NOMO-1 treated with DMSO at 0.1 percent for 48 hours (cell line): ENCODE measurements around the gene KRT78.

Source experiments
- DNase-seq: peaks from one replicate; lab custom pipeline; 2025; ENCODE audit not compliant: unreplicated experiment; lab: John Stamatoyannopoulos, UW

Gene KRT78

DNA sequence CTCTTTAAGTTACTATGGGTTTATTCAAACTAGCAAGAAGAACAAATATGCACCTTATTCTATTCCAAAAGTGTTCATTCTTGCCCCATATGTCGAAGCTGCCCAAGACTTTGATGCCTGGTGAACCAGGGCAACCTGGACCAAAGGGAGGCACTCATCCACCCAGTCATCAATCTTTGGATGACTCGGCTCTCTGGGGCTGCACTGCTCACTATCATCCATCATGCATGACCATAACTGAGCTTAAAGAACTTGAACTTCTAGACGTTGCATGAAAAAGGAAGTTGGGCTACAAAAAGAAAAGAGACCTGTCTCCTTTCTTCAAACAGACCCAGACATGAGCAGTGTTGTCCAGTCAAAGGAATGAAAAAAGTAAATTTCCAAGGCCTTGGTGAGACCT is 36.0 kb downstream of the KRT78 start:
- no peak for DNase-seq

- DNase-seq: no peak
These were observed 36.8 kb downstream of the KRT78 start for GRCh38 chr12:52812073-52812400.

DNA sequence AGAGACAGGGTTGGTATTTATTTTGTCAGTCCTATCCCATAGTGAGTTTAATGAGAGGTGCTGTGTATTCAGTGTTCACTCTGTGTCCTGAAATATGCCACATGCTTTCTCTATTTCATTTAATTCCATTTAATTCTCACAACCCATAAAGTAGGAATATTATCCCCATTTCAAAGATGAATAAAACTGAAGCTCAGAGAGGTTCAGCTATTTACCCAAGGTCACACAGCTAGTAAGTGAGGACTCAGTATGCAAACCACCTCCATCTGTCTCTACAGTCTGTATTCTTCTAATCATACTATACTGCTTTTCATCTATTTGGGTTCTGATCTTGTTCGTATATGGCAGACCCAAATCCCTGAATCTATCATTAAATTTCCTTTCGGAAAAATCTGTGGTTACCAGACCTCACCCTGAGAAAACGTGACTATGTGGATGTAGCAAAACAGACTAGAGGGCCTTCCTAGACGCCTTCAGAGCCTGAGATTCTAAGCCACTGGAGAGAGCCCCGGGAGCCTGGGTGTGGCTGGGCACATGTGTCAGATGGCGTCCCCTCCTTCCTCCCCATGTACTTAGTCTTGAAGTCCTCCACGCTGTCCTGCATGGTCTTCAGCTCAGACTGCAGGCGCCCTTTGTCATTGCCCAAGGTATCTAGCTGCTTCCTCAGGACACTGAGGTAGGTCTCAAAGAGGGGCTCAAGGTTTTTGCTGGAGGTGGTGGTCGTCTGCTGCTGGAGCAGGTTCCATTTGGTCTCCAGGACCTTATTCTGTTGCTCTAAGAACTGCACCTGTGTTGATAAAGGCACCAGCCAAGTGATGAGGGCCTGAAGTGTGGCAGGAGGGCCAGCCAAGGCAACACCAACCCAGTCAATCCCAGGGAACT is 37.4 kb downstream of the KRT78 start:
- DNase-seq: no peak

GRCh38 chr12:52810554-52810953 is 38.2 kb downstream of the KRT78 start:
- DNase-seq: no peak

DNA sequence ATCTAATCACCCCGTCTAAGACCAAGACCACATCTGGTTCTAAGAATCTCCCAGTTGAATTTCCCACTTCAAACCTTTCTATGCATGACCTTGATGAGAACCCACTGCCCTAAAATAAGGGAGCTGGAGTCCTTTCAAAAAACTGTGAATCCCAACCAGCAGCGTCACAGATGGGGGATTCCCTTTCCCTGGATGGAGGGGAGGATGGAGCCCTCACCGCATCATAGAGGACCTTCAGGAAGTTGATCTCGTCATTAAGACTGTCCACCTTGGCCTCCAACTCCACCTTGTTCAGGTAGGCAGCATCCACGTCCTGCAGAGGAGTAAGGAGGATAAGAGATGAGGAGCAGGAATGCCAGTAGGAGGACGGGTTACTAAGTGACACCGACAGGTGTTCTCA is 39.6 kb downstream of the KRT78 start:
- DNase-seq: no peak

- DNase-seq: no peak
These were observed 40.1 kb downstream of the KRT78 start for GRCh38 chr12:52808573-52809160.

- DNase-seq: no peak
These were observed 41.0 kb downstream of the KRT78 start for GRCh38 chr12:52807544-52808470.

DNA sequence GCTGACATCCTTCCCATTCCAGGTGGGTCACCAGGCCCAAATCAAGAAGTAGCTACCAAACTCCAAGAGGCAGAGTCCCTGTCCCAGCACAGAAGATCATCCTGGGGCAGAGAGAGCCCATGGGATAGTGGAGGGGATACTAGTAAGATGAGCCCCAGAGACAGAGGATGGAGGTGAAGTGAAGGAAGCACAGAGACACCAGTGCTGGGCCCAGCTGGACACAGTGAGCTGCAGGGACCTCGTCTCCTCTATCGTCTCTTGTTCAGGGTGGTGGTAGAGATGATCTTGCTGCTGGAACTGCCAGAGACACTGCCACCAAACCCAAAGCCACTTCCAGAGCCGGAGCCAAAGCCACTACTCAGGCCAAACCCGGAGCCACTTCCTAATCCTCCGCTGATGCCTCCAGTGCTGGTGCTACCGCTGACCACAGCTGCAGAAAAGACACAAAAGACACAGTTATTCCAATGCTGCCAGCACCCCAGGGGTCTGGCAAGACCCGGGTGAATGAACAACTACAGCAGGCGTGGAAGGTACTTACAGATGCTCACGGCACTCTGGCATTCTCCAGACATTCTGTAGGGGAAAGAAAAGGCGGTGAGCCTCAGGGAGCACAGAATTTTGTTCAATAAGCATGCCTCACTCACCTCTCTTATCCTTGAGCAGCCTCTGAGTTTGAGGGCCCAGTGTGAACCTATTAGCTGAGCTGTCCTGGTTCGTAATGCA is 41.8 kb downstream of the KRT78 start:
- DNase-seq: no peak

GRCh38 chr12:52806169-52806811 is 42.5 kb downstream of the KRT78 start:
- DNase-seq: no peak

GRCh38 chr12:52805739-52806138 is 43.1 kb downstream of the KRT78 start:
- DNase-seq: no peak

DNA sequence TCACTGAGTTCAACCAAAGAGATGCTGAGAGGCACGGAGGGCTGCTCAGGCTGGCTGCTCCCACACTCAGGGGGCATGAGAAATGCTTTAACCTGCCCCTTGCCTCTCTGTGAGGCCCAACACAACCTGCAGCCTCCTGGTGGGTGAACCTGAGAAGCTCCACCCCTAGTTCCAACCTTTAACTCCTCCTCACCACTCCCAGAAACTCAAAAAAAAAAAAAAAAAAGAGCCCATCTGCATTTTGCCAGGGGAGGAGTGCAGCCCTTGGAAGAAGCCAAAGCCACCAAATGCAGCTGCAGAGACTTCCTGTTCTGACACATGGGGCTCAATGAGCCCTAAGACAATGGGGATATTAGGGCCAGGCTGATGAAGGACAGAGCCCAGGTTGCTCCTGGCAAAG is 43.8 kb downstream of the KRT78 start:
- DNase-seq: no peak

DNA sequence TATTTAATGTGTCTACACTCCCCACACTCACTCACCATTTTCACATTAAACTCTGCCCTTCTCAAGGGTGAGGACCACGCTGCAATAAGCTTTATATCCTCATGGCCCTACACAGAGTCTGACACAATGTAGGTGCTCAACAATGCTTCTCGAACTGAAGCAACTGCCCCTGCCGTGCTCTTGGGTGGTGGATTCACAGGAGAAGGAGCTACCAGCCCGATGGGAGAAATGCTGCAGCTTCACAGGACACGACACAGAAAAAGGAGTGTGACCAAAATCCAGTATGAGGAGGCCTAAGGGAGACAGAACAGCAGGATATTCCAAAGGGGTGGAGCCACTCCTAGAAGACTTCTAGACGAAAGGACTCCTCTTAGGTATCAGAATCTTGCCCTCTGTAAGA is 46.4 kb downstream of the KRT78 start:
- DNase-seq: no peak

- no peak for DNase-seq
These were observed 47.0 kb downstream of the KRT78 start for GRCh38 chr12:52801773-52802172.

GRCh38 chr12:52800259-52800917 is 48.4 kb downstream of the KRT78 start:
- DNase-seq: no peak

- DNase-seq: no peak
These were observed 49.1 kb downstream of the KRT78 start for GRCh38 chr12:52799505-52800211.

DNA sequence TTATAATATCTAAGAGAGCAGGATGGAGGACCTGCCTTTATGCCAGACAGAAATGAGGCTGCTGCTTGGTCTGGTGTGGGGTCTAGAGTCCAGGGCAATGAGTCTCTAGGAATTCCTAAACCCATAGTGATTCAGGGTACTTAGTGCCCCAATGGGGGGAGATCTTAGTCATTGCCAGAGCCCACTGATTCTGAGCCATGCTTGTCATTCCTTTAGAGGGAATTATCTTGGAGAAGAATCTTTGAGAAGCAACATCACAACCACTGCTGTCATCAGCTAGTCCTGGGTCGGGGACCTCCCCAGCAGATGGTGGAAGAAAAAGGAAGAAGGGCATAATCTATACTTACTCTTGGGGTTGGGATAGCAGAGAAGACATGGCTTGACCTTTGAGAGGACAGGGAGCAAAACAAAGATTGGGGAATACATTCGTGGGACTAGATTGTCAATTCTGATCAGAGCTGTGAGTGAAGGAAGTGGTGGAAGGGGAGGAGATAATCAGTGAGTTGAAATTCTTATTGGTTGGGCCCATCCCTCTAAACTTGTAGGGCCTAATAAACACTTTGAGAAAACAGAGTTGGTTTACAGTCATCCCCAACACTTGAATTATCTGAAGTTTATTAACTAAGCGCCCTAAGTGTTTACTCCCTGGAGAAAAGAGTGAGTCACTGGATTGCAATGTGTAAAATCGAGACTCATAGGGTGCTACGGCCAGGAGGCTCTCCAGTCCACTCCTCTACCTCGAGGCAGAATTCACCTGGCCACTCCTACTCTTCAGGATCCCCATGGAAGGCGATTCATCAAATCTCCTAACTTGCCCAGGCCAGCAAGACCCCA is 49.9 kb downstream of the KRT78 start:
- no peak for DNase-seq

DNA sequence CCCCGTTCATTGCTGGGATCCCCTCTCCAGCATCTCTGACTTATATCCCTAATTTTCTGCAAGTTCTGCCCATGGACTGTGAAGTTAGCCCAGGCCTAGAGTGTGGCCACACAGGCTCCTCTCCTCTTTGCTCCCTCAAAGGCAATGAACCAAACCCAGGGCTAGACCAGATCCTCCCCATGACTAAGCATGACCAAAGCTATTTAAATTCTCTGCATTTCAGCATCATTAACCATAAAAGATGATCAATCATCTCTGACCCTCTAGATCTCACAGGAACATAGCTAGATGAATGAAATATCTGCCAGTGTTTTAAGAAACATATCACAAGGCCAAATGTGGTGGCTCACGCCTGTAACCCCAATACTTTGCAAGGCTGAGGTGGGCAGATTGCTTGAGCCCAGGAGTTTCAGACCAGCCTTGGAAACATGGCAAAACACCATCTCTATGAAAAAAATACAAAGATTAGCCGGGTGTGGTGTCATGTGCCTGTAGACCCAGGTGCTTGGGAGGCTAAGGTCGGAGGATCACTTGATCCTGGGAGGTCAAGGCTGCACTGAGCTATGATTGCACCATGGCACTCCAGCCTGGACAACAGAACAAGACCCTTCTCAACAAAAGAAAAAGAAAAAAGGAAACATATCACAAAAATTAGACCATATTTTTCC is 50.7 kb downstream of the KRT78 start:
- no peak for DNase-seq

DNA sequence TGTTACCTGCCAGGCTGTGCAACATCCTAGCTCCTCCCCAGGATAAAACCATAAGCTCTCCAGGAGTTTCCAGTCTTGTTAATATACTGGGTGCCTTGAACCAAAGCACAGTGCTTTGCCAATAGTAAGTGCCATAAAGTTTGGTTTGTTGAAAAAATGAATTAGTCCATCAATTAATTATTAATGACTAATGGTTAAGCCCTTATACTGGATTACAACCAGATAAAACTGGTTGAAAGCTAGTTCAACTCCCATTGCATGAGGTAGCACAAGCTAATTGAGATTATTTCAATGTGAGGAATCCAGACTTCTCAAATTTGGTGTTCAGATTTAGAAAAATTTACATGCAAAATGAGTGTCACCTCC is 51.3 kb downstream of the KRT78 start:
- no peak for DNase-seq
